PC-3 (cell line): ENCODE measurements around the gene CDH6.

Experiments used
- CTCF ChIP-seq: fragments of 300-600 bp; sonication (generic); conservative IDR thresholded peaks from 2 replicates; pipeline ENCODE4 v1.5.1; 2017; ENCODE audit warnings: antibody characterized with exemption, low read depth, mild to moderate bottlenecking, low read length
- EZH2 ChIP-seq: fragments of 300-600 bp; sonication (generic); IDR thresholded peaks from one replicate; pipeline ENCODE4 v1.6.1; 2017; ENCODE audit warnings: antibody characterized with exemption, mild to moderate bottlenecking, low read length; ENCODE audit not compliant: unreplicated experiment
- EZH2phosphoT487 ChIP-seq: fragments of 300-600 bp; sonication (generic); IDR thresholded peaks from 2 replicates; pipeline ENCODE4 v1.6.1; 2018; ENCODE audit warnings: mild to moderate bottlenecking, antibody characterized with exemption, low read length, borderline replicate concordance

- TF ChIP-seq CTCF = no peak
- TF ChIP-seq EZH2phosphoT487 = no peak
- TF ChIP-seq EZH2 = no peak
These were observed 31.7 kb upstream of the CDH6 start for GRCh38 chr5:31161781-31162181.
